Mucosa of gallbladder (tissue), 1 donor: ENCODE measurements around the gene IGFL1. TPM values are rescaled to one million over a fixed set of nuclear protein-coding genes. Genes with fewer than 3 reads are reported as not detected.
"Not testable (repeated sequence)": the region's sequence is repeated elsewhere in the genome, so short reads cannot be mapped to it uniquely, and the experiment has no call there.

Experiments used
- DNase-seq: peaks from one replicate; pipeline ENCODE4 v3.0.0-alpha.2; 2020; ENCODE audit warnings: low spot score
- total RNA-seq: library from RNA; stranded (reverse); gene quantifications from one replicate; pipeline ENCODE4 v1.2.1, GENCODE V29; 2021
- donor health status: DM: no; HTN: no; CAD: no.

The IGFL1 gene
- total RNA-seq, 1 donor from 2014 or later = not detected

- no peak for DNase-seq
Observed at GRCh38 chr19:46224773-46225172, 4.8 kb upstream of the IGFL1 start.

- no peak for DNase-seq
Observed at GRCh38 chr19:46225558-46226004, 4.0 kb upstream of the IGFL1 start.

- DNase-seq = no peak
Observed at GRCh38 chr19:46226438-46226973, 3.0 kb upstream of the IGFL1 start.

- DNase-seq = no peak
Observed at GRCh38 chr19:46232029-46232428, 2.5 kb downstream of the IGFL1 start.

- no peak for DNase-seq
Observed at GRCh38 chr19:46232468-46232867, 2.9 kb downstream of the IGFL1 start.

GRCh38 chr19:46232938-46233621 is 3.5 kb downstream of the IGFL1 start:
- no peak for DNase-seq

- not testable (repeated sequence) for DNase-seq
Observed at GRCh38 chr19:46233871-46234270, 4.3 kb downstream of the IGFL1 start.

GRCh38 chr19:46238141-46238540 is 8.6 kb downstream of the IGFL1 start:
- DNase-seq = not testable (repeated sequence)

GRCh38 chr19:46239193-46240024 is 9.9 kb downstream of the IGFL1 start:
- DNase-seq = no peak

GRCh38 chr19:46240693-46241092 is 11.2 kb downstream of the IGFL1 start:
- DNase-seq = no peak

- no peak for DNase-seq
Observed at GRCh38 chr19:46241626-46242025, 12.1 kb downstream of the IGFL1 start.

- not testable (repeated sequence) for DNase-seq
Observed at GRCh38 chr19:46243081-46243654, 13.6 kb downstream of the IGFL1 start.

GRCh38 chr19:46250076-46250735 is 20.7 kb downstream of the IGFL1 start:
- no peak for DNase-seq

- no peak for DNase-seq
Observed at GRCh38 chr19:46251416-46251815, 21.9 kb downstream of the IGFL1 start.

GRCh38 chr19:46254776-46255175 is 25.2 kb downstream of the IGFL1 start:
- DNase-seq = no peak

GRCh38 chr19:46256855-46257254 is 27.3 kb downstream of the IGFL1 start:
- no peak for DNase-seq

- DNase-seq = not testable (repeated sequence)
Observed at GRCh38 chr19:46261501-46261900, 32.0 kb downstream of the IGFL1 start.

GRCh38 chr19:46262684-46263296 is 33.2 kb downstream of the IGFL1 start:
- not testable (repeated sequence) for DNase-seq

- DNase-seq = not testable (repeated sequence)
Observed at GRCh38 chr19:46264801-46265200, 35.3 kb downstream of the IGFL1 start.

GRCh38 chr19:46265217-46265828 is 35.8 kb downstream of the IGFL1 start:
- DNase-seq = peak; percentile 76

GRCh38 chr19:46269101-46269500 is 39.6 kb downstream of the IGFL1 start:
- DNase-seq = no peak
